ENCODE results near the gene ACSL3. TPM values are rescaled to one million over a fixed set of nuclear protein-coding genes. Genes with fewer than 3 reads are reported as not detected.

Gene ACSL3
- total RNA-seq, 1 donor from 2014 or later, result 106 TPM

DNA sequence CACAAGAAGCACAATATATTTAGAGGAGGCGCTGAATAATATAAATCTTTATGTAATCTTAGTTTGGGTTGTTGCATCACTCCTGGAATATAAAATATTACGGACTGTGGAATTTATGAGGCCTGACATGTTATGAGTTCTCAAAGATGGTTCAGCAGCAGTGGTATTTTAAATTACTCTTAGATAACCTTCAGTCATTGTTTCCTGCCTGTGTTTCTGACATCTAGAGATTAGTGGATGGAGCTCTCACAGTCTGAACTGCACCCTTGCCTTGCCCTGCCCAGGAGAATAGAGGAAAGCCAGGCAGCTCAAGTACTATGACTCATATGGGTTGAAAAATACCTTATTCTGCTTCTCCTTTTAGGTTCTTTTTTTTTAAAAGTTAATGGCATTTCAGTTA is 70.0 kb downstream of the ACSL3 start:
- Histone ChIP-seq H3F3A (ENCODE audit: low read depth) (no peaks in the 10 kb centered on the region), H3K4me3 (no peak overlapping the region), H3K9me3 (ENCODE audit: low read depth) (no peaks in the 10 kb centered on the region), H3K9ac (no peak overlapping the region), H2AFZ (replicated peaks) (no peak overlapping the region), H3K4me2 (no peak overlapping the region), H3K27ac (no peak overlapping the region), H3K4me1 (no peaks in the 10 kb centered on the region), H3K27me3 (no peaks in the 10 kb centered on the region), H3K36me3 (peaks cover 23% of the 10 kb centered on the region), H3K79me2 (ENCODE audit: low read depth) (no peaks in the 10 kb centered on the region), H4K20me1 (ENCODE audit: low read depth) (no peaks in the 10 kb centered on the region)
- Mint-ChIP-seq H3K9me3 (peaks cover 1% of the 10 kb centered on the region), H3K27me3 (ENCODE audit: insufficient read depth, low read depth) (no peaks in the 10 kb centered on the region), H3K4me3 (no peak overlapping the region), H3K27ac (no peak overlapping the region), H3K36me3 (peaks cover 34% of the 10 kb centered on the region), H3K4me1 (no peaks in the 10 kb centered on the region)
- TF ChIP-seq EZH2phosphoT487 (IDR thresholded peaks at IDR 0.05) (no peak), EZH2 (IDR thresholded peaks at IDR 0.05) (no peak)
- TF ChIP-seq, protein P1, sequence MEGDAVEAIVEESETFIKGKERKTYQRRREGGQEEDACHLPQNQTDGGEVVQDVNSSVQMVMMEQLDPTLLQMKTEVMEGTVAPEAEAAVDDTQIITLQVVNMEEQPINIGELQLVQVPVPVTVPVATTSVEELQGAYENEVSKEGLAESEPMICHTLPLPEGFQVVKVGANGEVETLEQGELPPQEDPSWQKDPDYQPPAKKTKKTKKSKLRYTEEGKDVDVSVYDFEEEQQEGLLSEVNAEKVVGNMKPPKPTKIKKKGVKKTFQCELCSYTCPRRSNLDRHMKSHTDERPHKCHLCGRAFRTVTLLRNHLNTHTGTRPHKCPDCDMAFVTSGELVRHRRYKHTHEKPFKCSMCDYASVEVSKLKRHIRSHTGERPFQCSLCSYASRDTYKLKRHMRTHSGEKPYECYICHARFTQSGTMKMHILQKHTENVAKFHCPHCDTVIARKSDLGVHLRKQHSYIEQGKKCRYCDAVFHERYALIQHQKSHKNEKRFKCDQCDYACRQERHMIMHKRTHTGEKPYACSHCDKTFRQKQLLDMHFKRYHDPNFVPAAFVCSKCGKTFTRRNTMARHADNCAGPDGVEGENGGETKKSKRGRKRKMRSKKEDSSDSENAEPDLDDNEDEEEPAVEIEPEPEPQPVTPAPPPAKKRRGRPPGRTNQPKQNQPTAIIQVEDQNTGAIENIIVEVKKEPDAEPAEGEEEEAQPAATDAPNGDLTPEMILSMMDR (IDR thresholded peaks at IDR 0.05), result no peak
- DNase-seq (ENCODE audit: low spot score), result no peak

DNA sequence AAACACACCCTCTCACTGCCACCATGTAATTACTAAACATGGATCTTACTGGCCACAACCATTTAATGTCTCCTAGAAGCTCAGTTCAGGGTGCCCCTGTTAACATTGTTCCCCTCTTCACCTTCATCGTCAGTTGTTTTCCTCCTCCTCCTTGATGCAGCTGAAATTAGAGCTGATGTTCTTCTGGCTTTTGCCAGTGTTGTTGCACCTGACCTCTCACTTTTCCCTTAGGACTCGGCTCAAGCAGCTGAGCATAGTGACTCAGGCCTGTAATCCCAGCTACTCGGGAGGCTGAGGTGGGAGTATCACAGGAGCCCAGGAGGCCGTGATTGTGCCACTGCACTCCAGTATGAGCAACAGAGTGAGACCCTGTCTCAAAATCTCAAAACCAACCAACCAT is 70.8 kb downstream of the ACSL3 start:
- no peaks in the 10 kb centered on the region for H3K27me3 ChIP-seq
- H3K36me3 Mint-ChIP-seq, result peaks cover 38% of the 10 kb centered on the region
- no peaks in the 10 kb centered on the region for H3K27me3 Mint-ChIP-seq (ENCODE audit: insufficient read depth, low read depth)
- H3K9ac ChIP-seq, result no peak overlapping the region
- DNase-seq (ENCODE audit: low spot score), result no peak
- H3K9me3 ChIP-seq (ENCODE audit: low read depth), result no peaks in the 10 kb centered on the region
- no peak for TF ChIP-seq EZH2phosphoT487 (IDR thresholded peaks at IDR 0.05)
- TF ChIP-seq EZH2 (IDR thresholded peaks at IDR 0.05), result no peak
- TF ChIP-seq, protein P1 (IDR thresholded peaks at IDR 0.05), result no peak
- H3K4me1 Mint-ChIP-seq, result no peaks in the 10 kb centered on the region
- no peak overlapping the region for H2AFZ ChIP-seq (replicated peaks)
- no peaks in the 10 kb centered on the region for H3K4me1 ChIP-seq
- no peak overlapping the region for H3K4me3 ChIP-seq
- H3K4me2 ChIP-seq, result no peak overlapping the region
- no peak overlapping the region for H3K27ac ChIP-seq
- H3K36me3 ChIP-seq, result peaks cover 24% of the 10 kb centered on the region
- H3F3A ChIP-seq (ENCODE audit: low read depth), result no peaks in the 10 kb centered on the region
- H3K27ac Mint-ChIP-seq, result no peak overlapping the region
- H3K79me2 ChIP-seq (ENCODE audit: low read depth), result no peaks in the 10 kb centered on the region
- H4K20me1 ChIP-seq (ENCODE audit: low read depth), result no peaks in the 10 kb centered on the region
- H3K9me3 Mint-ChIP-seq, result peaks cover 4% of the 10 kb centered on the region
- no peak overlapping the region for H3K4me3 Mint-ChIP-seq

- H2AFZ ChIP-seq (replicated peaks), result no peak overlapping the region
- Mint-ChIP-seq H3K36me3 (peaks cover 50% of the 10 kb centered on the region), H3K4me1 (no peaks in the 10 kb centered on the region), H3K4me3 (no peak overlapping the region), H3K27me3 (ENCODE audit: insufficient read depth, low read depth) (no peaks in the 10 kb centered on the region), H3K27ac (no peak overlapping the region), H3K9me3 (peaks cover 12% of the 10 kb centered on the region)
- H3K27me3 ChIP-seq, result no peaks in the 10 kb centered on the region
- H3K9me3 ChIP-seq (ENCODE audit: low read depth), result no peaks in the 10 kb centered on the region
- no peak overlapping the region for H3K27ac ChIP-seq
- H3K4me2 ChIP-seq, result no peak overlapping the region
- no peak for DNase-seq (ENCODE audit: low spot score)
- H3K4me1 ChIP-seq, result no peaks in the 10 kb centered on the region
- H3K36me3 ChIP-seq, result peaks cover 23% of the 10 kb centered on the region
- peaks cover 7% of the 10 kb centered on the region for H3F3A ChIP-seq (ENCODE audit: low read depth)
- no peak overlapping the region for H3K4me3 ChIP-seq
- no peaks in the 10 kb centered on the region for H4K20me1 ChIP-seq (ENCODE audit: low read depth)
- H3K9ac ChIP-seq, result no peak overlapping the region
- TF ChIP-seq EZH2 (IDR thresholded peaks at IDR 0.05) (no peak), EZH2phosphoT487 (IDR thresholded peaks at IDR 0.05) (no peak)
- TF ChIP-seq, protein P1 (IDR thresholded peaks at IDR 0.05), result no peak
- H3K79me2 ChIP-seq (ENCODE audit: low read depth), result no peaks in the 10 kb centered on the region
Measured at GRCh38 chr2:222933458-222933857, 72.6 kb downstream of the ACSL3 start.
